Stimulated activated CD8-positive, alpha-beta memory T cell treated with anti-CD3 and anti-CD28 coated beads, Interleukin-2, amount 100 ng/mL, for 48 hours (primary cell): ENCODE results near the gene AAR2.

Experiments used
- DNase-seq, 2 donors: peaks; one replicate each; pipeline ENCODE4 v3.0.0-alpha.2; 2020; ENCODE audit warnings: low read depth in 2 of 2

AAR2 gene

GRCh38 chr20:36260316-36260715, 24.0 kb downstream of the AAR2 start:
- no peak for DNase-seq

DNA sequence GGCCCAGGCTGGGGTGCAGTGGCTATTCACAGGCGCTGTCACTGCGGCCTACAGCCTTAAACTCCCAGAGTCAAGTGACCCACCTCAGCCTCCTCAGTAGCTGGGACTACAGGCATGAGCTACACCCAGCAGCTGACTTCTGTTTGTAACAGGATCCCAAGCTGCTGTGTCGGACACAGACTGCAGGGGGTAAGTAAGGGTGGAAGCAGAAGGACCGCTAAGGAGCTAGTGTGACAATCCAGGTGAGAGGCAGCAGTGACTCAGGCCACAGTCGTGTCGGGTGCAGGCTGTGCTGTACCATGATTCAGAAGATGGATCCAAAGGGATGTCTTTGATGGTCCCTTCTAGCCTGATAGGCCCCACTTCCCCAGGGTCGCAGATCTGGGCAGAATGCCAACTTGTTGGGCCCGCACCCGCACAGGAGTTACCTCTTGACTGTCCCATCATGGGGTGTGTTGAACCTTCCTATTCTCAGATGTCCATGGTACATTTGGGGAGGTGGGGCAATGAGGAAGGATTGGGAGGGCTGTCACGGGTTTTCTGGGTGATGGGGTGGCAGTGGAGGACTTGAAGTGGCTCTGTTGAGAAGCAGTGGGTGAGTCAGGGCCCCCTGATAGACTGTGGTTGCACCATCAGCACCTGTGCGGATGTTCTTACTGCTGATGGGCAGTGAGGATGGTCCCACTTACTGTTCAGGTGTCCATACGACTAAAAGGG, 25.3 kb downstream of the AAR2 start:
- no peak for DNase-seq

GRCh38 chr20:36262440-36262839, 26.2 kb downstream of the AAR2 start:
- DNase-seq, result no peak

DNA sequence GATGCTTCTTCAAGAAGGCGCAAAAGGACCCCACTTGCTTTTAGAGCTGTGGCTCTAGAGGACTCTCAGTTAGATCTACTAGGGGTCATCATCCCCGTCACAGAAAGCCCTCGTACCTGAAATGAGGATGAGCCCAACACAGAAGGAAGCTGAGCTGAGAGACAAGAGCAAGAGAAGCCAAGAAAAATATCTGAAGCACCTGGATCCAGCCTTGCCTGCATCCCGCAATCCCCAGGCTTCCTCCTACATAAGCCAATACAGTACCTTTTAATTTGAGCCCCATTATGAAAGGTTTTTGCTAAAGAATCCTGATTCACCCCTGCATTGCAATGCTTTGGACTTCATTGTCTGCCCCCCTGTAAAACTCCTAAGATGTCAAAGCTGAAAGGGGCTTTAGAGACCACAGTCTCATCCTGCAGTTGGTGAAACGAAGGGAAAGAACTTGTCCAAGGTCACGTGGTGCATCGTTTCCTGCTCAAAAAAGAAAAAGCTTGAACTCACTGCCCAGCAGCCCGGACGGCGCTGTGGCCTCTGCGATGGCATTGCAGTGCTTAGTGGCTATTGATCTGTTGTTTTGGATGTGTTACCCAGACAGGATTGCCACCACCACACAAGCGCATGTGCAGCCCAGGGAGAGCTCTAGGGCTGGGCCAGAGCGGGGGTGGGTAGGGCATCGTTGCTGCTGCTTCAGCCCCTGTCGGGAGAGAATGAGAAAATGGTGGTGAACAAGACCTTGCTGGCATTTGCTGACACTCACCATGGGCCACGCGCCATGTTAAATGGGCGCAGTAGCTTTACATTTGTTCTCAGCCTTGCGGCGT, 28.4 kb downstream of the AAR2 start:
- no peak for DNase-seq

DNA sequence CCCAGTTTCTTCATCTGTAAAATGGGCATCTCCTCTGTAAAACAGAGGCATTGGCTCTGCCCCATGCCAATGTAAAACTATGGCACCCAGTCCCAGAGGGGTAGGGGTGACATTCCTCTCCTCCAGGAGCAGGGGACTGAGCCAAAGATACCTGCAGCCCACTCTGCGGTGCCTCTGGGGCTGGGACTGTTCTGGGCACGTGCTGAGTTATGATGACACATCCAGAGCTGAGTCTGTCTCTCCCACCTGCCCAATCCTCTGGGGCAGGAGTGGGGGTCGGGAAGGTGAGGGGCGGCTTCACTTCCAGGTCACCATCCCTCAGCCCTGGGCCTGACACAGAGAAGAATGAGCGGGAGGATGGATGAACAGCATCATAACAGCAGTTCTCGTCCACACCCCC, 29.9 kb downstream of the AAR2 start:
- DNase-seq, result no peak

- DNase-seq, result no peak
These were observed 31.5 kb downstream of the AAR2 start for GRCh38 chr20:36267605-36268381.

DNA sequence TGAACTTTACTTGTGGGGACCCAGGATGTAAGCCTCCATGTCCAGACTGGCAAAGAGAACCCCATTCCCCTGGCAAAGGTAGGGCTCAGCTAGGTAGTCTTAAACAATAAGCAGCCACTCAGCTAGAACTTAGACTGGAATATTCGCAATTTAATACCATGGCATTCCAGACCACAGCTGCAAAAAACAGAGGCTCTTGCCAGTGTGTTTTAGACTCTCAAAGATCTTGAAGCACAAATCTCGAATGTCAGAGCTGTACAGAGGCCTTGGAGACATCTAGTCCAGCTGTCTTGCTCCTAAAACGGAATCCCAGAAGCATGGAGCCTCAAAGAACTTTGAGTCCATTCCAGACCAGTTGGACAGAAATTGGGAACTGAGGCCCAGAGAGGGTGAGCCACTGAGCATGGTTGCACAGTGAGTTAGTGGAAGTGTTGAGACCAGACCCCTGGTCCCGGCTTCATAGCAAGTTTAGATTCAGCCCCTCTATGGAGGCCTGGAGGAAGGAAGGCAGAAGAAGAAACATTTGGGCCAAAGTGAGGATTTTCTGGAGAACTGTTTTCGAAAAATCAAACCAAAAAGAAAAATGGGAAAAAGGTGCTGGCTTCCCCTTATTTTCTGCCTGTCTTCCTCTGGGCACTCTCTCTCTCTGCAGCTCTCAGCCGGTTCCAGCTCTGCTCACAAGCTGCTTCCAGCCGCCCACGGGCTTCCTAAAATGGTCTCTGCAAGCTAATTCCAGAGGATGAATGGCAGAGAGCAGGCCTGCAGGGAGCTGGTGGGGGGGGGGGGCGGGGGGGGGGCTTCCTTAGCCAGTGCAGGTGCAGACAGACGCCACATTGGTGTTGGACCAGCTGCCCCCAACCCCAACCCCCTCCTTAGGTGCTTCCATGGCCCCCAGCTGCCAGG, 32.4 kb downstream of the AAR2 start:
- DNase-seq, result no peak

DNA sequence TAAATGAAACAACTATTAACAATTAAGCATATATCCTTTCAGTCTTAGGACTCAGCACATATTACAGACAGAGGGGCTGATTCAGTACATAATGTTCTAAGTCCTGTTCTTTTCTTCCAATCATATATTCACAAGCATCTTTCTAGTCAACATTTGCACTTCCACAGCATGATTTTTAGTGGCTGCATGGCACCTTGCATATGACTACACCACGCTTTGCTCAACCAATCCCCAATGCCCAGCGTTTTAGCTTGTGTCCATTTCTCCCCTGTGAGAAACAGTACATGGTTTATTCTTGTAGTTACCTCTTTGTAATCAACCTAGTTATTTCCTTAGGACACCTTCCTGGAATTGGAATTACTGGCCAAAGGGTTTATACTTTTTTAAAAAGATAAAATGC, 33.2 kb downstream of the AAR2 start:
- no peak for DNase-seq

DNA sequence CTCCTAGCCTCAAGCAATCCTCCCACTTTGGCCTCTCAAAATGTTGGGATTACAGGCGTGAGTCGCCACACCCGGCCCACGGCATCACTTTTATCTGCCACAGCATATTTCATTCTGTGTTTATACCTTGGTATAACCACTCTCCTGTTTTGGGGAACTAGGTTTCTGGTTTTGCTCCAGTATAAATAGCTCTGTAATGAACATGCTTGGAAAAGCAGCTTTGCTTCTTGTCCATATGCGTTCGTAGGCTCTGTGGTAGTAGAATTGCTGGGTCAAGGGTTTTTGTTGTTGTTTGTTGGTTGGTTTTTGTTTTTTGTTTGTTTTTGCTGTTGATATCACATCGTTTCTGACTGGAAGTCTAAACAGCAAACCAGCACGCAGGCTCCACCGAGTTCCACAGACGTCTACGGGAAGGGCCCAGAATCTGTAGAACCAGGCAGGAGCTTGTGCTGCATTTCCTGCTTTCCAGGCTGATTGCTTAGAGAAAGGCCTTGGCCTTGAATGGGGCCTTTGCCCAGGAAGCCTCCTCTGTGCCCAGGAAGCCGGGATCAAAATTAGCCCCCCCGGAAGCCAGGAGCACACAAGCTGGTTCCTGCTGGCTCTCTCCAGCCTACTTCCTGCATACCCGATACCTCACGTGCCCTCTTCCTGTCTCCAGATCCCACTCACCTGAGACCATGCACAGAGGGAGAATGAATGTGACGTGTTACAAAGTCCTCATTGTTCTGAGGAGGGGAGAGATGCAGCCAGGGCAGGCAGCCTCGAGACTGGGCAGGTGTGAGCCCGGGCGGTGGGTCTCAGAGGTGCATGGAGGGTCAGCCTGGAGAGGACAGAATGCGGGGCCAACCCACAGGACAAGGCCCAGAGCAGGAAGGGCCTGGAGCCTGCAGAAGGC, 34.7 kb downstream of the AAR2 start:
- no peak for DNase-seq

DNA sequence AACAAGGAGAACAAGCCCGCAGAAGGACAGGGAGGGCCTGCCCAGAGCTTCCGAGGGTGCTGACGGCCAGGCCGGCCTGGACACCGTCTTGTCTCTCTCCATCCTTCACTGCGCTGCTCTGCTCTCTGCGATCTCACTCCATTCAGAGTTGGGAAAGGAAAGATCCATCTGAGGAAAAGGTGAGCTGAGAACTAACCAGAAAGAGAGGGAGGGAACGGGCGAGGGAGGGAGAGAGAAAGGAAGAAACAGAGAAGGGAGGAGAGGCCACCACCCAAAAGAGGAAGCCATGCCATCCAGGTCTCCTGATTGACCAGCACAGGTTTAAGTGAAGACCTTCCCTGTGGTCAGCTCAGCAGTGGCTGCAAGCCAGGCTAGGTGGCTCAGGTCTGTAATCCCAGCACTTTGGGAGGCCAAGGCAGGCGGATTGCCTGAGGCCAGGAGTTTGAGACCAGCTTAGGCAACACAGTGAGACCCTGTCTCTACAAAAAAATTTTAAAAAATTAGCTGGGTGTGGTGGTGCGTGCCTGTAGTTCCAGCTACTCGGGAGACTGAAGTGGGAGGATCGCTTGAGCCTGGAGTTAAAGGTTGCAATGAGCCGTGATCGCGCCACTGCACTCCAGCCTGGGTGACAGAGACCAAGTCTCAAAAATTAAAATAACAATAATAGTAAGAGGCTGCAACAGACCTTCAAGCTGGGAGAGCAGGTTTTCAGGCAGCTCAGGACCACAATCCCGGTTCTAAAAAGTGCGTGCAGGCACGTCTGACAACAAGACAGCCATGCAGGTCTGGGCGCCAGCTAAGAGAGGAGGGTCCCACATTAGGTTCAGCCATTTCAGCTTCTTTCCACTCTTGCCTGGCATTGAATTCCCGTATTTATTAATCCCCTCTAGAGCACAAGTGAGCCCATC, 35.6 kb downstream of the AAR2 start:
- DNase-seq, result no peak

DNA sequence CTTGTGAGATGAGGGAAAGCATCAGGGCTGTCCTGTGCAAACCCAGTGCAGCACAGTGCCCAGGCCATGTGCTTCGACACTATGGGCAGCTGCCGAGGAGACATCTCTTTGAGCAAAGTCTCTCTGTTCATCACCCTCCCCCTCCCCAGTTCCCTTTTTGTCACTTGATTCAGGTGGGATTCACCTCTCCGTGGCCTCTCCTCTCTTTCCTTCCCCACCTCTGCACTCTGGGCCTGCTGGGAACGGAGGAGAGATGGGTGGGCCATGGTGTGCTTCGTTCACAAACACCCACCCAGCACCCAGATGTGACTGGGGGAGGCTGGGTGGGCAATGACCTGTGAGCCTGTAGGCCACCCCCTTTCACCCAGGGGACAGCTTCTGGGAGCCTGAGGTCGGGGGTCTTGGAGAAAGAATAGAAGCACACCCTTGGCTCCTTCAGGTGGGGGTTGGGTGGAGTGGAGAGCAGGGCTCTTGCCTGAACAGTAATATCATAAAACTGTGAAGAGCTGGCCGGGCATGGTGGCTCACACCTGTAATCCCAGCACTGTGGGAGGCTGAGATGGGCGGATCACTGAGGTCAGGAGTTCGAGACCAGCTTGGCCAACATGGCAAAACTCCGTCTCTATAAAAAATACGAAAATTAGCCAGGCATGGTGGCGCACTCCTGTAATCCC, 36.4 kb downstream of the AAR2 start:
- DNase-seq, result no peak

DNA sequence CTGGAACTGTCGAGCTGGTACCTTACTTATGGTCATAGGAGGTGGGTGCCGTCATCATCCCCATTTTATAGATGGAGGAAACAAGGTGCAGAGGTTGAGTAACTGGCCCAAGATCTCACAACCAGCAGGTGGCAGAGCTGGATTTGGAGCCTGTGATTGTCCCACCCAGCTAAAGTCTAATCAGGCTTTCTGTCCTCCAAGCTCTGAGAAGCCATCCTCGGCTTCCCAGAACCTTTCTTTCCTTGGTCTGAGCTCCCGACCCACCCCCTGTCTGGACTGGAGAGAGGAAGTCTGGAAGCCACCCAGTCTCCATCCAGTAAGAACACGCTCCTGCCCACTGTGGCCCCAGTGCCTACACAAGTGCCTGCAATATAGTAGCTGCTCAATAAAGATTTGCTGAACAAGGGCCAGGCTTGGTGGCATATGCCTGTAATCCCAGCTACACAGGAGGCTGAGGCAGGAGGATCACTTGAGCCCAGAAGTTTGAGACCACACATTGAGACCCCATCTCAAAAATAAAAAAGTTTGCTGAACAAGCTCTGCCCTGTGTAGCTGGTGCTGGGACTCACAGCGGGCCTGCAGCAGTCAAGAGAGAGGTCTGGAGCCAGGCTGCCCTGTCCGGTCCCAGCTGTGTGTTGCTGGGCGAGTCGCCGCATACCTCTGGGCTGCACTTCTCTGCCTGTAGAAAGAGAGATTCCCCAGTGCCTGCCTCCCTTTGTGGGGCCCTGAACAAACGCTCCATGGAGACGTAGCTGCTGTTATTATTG, 37.3 kb downstream of the AAR2 start:
- no peak for DNase-seq

DNA sequence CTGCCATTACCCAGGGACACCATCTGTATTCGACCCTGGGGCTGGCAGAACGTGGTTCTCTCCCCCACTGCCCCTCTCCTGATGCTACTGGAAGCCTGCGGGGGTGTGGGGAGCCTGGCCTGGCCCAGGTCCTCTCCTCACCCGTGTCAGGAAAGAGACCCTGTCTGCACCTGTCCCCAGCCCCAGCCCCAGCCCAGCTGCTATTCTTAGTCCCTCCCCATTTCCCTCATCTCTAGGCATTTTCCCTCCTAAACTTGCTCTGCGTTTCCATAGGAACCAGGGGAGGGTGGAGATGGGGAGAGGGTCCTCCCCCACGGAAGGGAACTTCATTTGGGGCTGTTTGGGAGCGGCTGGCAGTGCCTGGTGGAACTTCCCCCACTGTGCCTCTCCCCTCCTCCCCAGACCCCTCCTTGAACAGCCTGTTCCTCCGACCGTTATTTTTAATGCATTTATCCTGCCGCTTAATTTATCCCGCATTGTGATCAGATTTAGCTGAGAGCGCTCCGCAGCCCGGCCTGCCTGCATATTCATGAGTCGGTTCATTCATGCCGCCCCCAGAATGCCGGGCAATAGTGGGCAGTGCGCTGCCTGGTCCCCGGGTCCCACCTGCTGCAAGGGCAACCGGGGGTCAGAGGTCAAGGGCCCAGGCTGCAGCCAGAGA, 38.0 kb downstream of the AAR2 start:
- DNase-seq, result no peak

DNA sequence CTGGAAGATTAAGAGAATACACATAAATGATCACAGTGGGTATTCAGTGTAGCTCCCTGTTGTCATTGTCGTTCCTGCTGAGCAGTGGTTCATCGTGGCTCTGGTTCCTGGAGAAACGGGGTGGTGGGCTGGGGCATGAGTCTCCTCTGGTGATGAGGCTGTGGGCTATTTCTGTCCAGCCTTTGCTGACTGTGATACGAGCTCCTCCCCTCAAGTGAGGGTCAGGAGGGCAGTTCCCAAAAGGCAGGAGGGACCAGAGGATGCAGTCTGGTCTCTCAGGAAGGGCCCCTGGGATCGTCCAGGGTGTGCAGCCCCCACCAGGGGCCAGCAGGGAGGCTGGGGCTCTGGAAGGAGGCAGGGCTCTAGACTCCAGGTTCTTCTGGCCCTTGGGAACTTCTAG, 38.7 kb downstream of the AAR2 start:
- no peak for DNase-seq

DNA sequence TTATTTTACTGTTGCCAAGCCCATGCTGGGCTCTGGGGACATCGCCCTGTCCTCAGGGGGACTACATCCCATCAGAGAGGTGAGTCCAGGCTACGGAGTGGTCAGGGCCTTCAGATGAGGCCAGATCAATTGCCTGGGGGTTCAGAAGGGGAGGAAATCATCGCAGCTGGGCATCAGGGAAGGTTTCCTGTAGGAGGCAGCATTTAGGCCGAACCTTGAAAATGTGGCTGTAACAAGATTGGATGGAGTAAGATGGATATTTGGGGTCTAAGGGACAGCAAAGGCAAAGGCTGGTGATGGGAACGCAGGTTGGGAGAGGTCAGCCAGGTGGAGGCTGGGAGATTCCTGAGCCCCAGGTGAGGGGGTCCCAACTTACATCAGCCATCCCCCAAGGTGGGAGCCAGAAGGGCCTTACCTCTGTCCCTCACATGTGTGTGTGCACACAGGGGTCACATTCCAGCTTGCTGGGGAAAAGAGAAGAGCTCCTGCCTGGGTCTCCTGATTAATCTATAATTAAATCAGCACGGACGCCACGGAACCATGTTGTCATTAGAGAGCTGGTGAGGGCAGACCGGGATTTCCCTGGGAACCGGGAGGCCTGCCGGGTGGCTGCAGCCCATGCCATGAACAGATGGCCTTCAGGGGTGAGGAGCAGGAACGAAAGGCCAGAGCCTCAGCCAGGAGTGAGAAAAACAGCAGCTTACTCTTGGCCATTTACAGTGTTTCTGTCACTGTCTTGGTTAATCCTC, 39.3 kb downstream of the AAR2 start:
- no peak for DNase-seq

GRCh38 chr20:36277546-36277945, 41.3 kb downstream of the AAR2 start:
- no peak for DNase-seq

DNA sequence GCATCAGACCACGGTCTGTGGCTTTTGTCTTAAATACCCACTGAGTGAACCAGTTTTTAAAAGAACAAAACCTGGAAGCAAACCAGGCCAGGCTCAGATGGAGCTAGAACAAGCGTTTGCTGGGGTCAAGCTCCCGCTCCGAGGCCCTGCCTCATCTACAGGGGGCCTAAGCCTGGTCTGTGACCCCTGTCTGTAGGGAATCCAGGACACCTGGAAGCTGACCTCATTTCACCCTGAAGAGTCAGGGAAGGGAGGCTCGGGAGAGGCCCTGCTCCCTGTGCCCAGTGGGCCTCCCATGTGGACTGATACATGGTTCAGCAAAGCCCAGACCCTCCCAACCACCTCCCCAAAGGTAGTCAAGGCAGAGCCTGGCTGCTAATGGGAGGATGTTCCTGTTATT, 43.1 kb downstream of the AAR2 start:
- DNase-seq, result no peak
